GM06990 (cell line): ENCODE measurements around the gene USP53.

Experiments
- DNase-seq: peaks from one replicate; pipeline ENCODE4 v3.0.0-alpha.2; 2011; ENCODE audit not compliant: insufficient read length; ENCODE audit errors: extremely low read depth
- H3K27me3 ChIP-seq: replicated peaks from 2 replicates; pipeline ENCODE4 v1.6.0; 2011; ENCODE audit warnings: low read length; ENCODE audit not compliant: control insufficient read depth, insufficient read depth
- H3K36me3 ChIP-seq: 2 replicates; pipeline ENCODE4 v1.5.1; 2011; ENCODE audit warnings: low read length; ENCODE audit not compliant: control insufficient read depth, insufficient read depth
- H3K4me3 ChIP-seq: replicated peaks from 2 replicates; pipeline ENCODE4 v1.5.1; 2011; ENCODE audit warnings: low read depth, mild to moderate bottlenecking, control low read depth, low read length
- CTCF ChIP-seq: IDR thresholded peaks from 2 replicates; pipeline ENCODE4 v1.5.1; 2011; ENCODE audit warnings: low read length, control low read depth, mild to moderate bottlenecking, inconsistent platforms; ENCODE audit not compliant: insufficient read depth, poor library complexity, severe bottlenecking

The USP53 gene

GRCh38 chr4:119302073-119302832 is 89.7 kb downstream of the USP53 start:
- no peaks in the 10 kb centered on the region for H3K36me3 ChIP-seq
- H3K27me3 ChIP-seq, result no peaks in the 10 kb centered on the region
- no peak overlapping the region for H3K4me3 ChIP-seq
- no peak for TF ChIP-seq CTCF
- no peak for DNase-seq

- Histone ChIP-seq H3K36me3 (no peaks in the 10 kb centered on the region), H3K4me3 (no peak overlapping the region), H3K27me3 (no peaks in the 10 kb centered on the region)
- no peak for DNase-seq
- TF ChIP-seq CTCF, result no peak
Observed at GRCh38 chr4:119303587-119304305, 91.2 kb downstream of the USP53 start.

- DNase-seq, result no peak
- H3K4me3 ChIP-seq, result no peak overlapping the region
- no peak for TF ChIP-seq CTCF
- no peaks in the 10 kb centered on the region for H3K36me3 ChIP-seq
- H3K27me3 ChIP-seq, result no peaks in the 10 kb centered on the region
Observed at GRCh38 chr4:119304431-119304830, 91.9 kb downstream of the USP53 start.

GRCh38 chr4:119307606-119308005 is 95.1 kb downstream of the USP53 start:
- Histone ChIP-seq H3K36me3 (no peaks in the 10 kb centered on the region), H3K27me3 (no peaks in the 10 kb centered on the region), H3K4me3 (no peak overlapping the region)
- no peak for TF ChIP-seq CTCF
- no peak for DNase-seq

GRCh38 chr4:119310826-119311225 is 98.3 kb downstream of the USP53 start:
- Histone ChIP-seq H3K4me3 (no peak overlapping the region), H3K27me3 (no peaks in the 10 kb centered on the region; the same call in 1 of the 2 replicates), H3K36me3 (no peaks in the 10 kb centered on the region)
- no peak for DNase-seq
- no peak for TF ChIP-seq CTCF

GRCh38 chr4:119313237-119313636 is 100.7 kb downstream of the USP53 start:
- no peak for DNase-seq
- TF ChIP-seq CTCF, result no peak
- Histone ChIP-seq H3K36me3 (no peaks in the 10 kb centered on the region), H3K27me3 (no peaks in the 10 kb centered on the region; the same call in 1 of the 2 replicates), H3K4me3 (no peak overlapping the region)
